GM18519 (cell line): ENCODE results near the gene NCEH1.
"Not testable (repeated sequence)": the region's sequence is repeated elsewhere in the genome, so short reads cannot be mapped to it uniquely, and the experiment has no call there.

Source experiments
- ATAC-seq: cut with Tn5 transposase; IDR thresholded peaks from one replicate; pipeline ENCODE4 v1.9.1; 2021; ENCODE audit warnings: mild to moderate bottlenecking, moderate library complexity; ENCODE audit not compliant: unreplicated experiment, low FRiP score

Gene NCEH1

DNA sequence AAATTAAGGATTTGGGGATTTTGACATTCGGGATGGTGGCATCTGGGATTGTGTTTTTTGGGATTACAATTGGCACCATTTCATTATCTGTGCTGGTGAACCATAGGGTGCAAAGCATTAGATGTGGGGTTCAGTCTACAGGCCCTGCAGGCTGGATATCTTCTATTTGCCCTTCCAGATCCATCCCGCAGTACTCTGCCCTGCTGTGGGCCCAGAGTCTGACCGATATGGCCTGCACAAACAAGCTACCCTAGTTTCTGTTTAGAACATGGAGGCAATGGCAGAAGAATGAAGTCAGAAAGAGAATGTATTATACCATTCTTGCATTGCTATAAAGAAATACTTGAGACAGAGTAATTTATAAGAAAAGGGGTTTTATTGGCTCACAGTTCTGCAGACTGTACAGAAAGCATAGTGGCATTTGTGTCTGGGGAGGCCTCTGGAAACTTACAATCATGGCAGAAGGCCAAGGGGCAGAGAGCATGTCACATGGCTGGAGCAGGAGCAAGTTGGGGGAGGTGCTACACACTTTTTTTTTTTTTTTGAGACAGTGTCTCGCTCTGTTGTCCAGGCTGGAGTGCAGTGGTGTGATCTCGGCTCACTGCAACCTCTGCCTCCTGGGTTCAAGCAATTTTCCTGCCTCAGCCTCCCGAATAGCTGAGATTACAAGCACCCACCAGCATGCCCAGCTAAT lies 93.7 kb downstream of the NCEH1 start:
- no peak for ATAC-seq

- no peak for ATAC-seq
Observed at GRCh38 chr3:172616031-172616461, 94.8 kb downstream of the NCEH1 start.

- no peak for ATAC-seq
Observed at GRCh38 chr3:172615296-172615695, 95.6 kb downstream of the NCEH1 start.

GRCh38 chr3:172614340-172615274 lies 96.3 kb downstream of the NCEH1 start:
- ATAC-seq: no peak

GRCh38 chr3:172613845-172614244 lies 97.0 kb downstream of the NCEH1 start:
- ATAC-seq: no peak

GRCh38 chr3:172612871-172613678 lies 97.8 kb downstream of the NCEH1 start:
- no peak for ATAC-seq

GRCh38 chr3:172609750-172610149 lies 101.1 kb downstream of the NCEH1 start:
- ATAC-seq: no peak

DNA sequence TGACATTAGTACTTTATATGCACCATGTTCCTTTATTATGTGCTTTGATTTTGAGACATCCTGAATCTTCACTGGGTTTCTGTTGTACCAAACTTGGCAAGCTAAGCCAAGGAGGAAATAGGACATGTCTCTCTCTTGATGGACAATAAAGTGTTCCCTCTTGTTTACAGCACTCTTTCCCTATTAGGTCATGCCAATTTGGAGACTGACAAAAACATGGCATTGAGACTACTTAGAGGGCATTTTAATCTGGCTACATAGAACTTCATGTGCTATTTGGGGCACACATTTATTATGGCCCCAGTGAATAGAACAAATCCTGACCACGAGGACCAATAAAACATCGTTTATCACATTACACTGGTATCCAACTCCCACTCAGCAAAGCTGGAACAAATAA lies 102.3 kb downstream of the NCEH1 start:
- no peak for ATAC-seq

DNA sequence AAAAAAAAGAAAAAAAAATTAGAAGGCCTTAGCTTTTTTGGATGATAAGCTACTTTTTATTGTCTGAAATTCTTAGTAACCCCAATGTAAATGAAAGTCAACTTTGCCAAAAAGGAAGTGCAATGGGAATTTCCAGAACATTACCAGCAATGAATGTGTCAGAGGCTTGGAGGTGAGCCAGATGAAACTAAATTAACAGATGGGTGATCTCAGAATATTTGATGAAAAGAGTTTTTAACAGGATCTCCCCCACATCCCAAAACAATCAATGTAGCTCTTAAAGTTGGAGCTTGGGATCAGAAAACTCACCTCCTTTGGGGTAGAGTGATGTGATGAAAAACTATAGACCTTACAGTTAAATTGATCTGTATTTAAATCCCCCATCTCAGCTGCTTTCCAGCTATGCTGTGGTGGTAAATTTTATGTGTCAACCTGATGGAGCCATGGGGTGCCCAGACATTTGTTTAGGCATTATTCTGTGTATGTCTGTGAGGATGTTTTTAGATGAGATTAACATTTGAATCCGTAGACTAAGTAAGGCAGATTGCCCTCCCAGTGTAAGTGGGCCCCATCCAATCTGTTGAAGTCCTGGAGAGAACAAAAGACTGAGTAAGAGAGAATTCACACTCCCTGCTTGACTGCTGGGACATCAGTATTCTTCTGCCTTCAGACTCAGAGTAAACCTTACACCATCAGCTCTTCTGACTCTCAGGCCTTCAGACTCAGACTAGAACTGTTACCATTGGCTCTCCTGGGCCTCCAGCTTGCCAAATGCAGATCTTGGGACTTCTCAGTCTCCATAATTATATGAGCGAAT lies 103.4 kb downstream of the NCEH1 start:
- no peak for ATAC-seq

- ATAC-seq: no peak
Observed at GRCh38 chr3:172606021-172606420, 104.8 kb downstream of the NCEH1 start.

DNA sequence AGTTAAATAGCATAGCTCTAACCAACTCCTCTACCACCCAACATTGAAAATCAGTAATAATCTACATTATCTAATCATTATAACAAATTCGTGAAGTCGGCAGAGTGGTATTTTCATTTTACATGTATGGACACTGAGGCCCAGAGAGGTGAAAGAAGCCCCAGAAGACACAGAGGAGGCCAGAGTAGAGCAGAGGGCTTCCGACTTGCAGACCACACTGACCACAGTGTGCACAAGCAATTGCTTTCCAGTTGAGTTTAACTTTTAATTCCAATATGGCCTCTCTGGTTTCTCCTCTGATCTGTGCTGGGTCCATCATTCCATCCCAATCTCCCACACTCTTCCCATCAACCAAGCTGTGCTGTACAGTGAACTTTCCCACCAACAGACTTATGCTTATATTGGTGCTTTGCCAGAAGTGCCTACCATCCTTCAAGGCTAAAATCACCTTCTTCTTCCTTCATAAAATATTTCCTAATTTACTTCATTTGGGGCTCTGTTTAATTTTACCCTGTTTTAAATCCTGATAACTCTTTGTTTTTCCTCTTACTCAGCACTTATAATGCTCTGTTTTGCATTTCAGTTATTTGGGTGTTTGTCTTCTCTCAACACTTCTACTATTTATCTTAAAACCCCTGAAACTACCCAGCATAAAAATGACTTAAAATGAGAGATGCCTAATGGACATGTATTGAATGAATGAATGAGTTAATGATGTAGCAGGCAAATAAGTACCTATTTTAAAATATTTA lies 105.8 kb downstream of the NCEH1 start:
- no peak for ATAC-seq

- no peak for ATAC-seq
Observed at GRCh38 chr3:172601066-172601832, 109.6 kb downstream of the NCEH1 start.

GRCh38 chr3:172600644-172601065 lies 110.2 kb downstream of the NCEH1 start:
- no peak for ATAC-seq

DNA sequence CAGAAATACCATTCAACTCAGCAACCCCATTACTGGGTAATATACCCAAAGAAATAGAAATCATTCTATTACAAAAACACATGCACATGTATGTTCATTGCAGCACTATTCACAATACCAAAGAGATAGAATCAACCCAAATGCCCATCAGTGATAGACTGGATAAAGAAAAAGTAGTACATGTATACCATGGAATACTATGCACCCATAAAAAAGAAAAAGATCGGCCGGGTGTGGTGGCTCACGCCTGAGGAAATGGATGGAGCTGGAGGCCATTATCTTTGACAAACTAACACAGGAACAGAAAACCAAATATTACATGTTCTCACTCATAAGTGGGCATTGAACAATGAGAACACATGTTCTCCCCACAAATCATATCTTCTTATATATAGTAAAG lies 112.0 kb downstream of the NCEH1 start:
- ATAC-seq: no peak

DNA sequence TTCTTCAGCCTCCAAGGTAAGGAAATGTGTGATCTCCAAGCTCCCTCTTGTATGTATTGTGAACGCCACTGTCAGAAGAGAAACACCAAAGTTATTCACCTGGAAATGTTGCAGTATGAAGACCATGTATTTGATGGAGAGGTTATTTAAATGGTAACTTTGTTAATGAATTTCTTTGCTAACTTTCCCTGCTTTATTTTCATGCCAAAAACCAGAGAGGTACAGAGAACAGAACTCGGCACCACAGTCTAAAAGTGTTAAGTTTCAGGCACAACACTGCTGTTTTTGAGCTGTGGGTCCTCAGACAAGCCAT lies 114.5 kb downstream of the NCEH1 start:
- ATAC-seq: no peak

- ATAC-seq: peak; percentile 32
Observed at GRCh38 chr3:172595664-172596393, 115.0 kb downstream of the NCEH1 start.

- ATAC-seq: not testable (repeated sequence)
Observed at GRCh38 chr3:172594900-172595663, 115.8 kb downstream of the NCEH1 start.
